HCT116 (cell line): Measurements from ENCODE around the gene ACADS. TPM values are rescaled to one million over a fixed set of nuclear protein-coding genes. Genes with fewer than 3 reads are reported as not detected.

Experiments used
- ATAC-seq: fragments of 200-7000 bp; cut with Tn5 transposase; 2 replicates; pipeline ENCODE4 v1.9.1; 2020; ENCODE audit warnings: mild to moderate bottlenecking, moderate library complexity
- BruUV-seq: library from RNA; stranded (reverse); fragments of 400-500 nt; replicated peaks from 2 replicates; lab custom pipeline; 2021; lab: Mats Ljungman, UMichigan
- CTCF ChIA-PET: fragments of 300-600 bp; sonication (Branson Sonifier 250); formaldehyde crosslinking; loops from one replicate; lab custom pipeline; 2021; ENCODE audit warnings: antibody characterized with exemption; lab: Charles Lee
- POLR2A ChIA-PET: fragments of 300-600, 350-600 bp; sonication (Branson Sonifier 250); formaldehyde crosslinking; loops from one replicate; lab custom pipeline; 2021; ENCODE audit warnings: antibody characterized with exemption; lab: Charles Lee
- RAD21 ChIA-PET, 2 experiments: fragments of 300-600 bp; sonication (Branson Sonifier 250); formaldehyde crosslinking; loops; one replicate each; lab custom pipeline; 2023; ENCODE audit warnings: low total read pairs in 2 of 2; ENCODE audit not compliant: uncharacterized antibody in 2 of 2, unreplicated experiment in 2 of 2, low non-redundant PET in 1 of 2; lab: Charles Lee
- DNase-seq: peaks from one replicate; pipeline ENCODE4 v3.0.0-alpha.2; 2010; ENCODE audit warnings: low read depth, low spot score
- H2AFZ ChIP-seq: fragments of 200-600 bp; shearing (Covaris generic), sonication (generic); 2 replicates; pipeline ENCODE4 v1.6.1; 2017; ENCODE audit warnings: low read depth, mixed run types, mixed read lengths, antibody characterized with exemption, low read length; ENCODE audit not compliant: poor library complexity, severe bottlenecking
- H3K27ac ChIP-seq: 2 replicates; pipeline ENCODE4 v1.5.1; 2012; ENCODE audit warnings: low read depth, low read length
- H3K27me3 ChIP-seq: fragments of 200-600 bp; sonication (generic); 2 replicates; pipeline ENCODE4 v1.6.1; 2016; ENCODE audit warnings: mixed run types, low read length, mixed read lengths; ENCODE audit not compliant: insufficient read depth
- H3K36me3 ChIP-seq, 2 experiments: fragments of 200-500 bp in 1 of 2; fragments of 200-600 bp in 1 of 2; sonication (Bioruptor generic) in 1 of 2; sonication (generic) in 1 of 2; 2 replicates each; pipeline versions ENCODE4 v1.5.1 to v1.6.1; 2014 to 2016; ENCODE audit warnings: low read length in 2 of 2, inconsistent platforms in 1 of 2, mixed read lengths in 1 of 2, mixed run types in 1 of 2; ENCODE audit not compliant: insufficient read depth in 2 of 2, control insufficient read depth in 1 of 2
- H3K4me1 ChIP-seq, 2 experiments: fragments of 200-600 bp in 1 of 2; sonication (generic) in 1 of 2; 2 replicates each; pipeline versions ENCODE4 v1.5.1 to v1.6.1; 2012 to 2017; ENCODE audit warnings: low read length in 2 of 2, inconsistent platforms in 1 of 2, mild to moderate bottlenecking in 1 of 2, mixed read lengths in 1 of 2, mixed run types in 1 of 2, moderate library complexity in 1 of 2; ENCODE audit not compliant: insufficient read depth in 2 of 2, control insufficient read depth in 1 of 2
- H3K4me2 ChIP-seq: fragments of 200-600 bp; sonication (generic); 2 replicates; pipeline ENCODE4 v1.6.1; 2017; ENCODE audit warnings: mixed run types, low read length, mixed read lengths
- H3K4me3 ChIP-seq, 2 experiments: fragments of 200-600 bp in 1 of 2; sonication (generic) in 1 of 2; replicated peaks in 1 of 2; 2 replicates each; pipeline ENCODE4 v1.5.1; 2011 to 2016; ENCODE audit warnings: low read length in 2 of 2, control low read depth in 1 of 2, low read depth in 1 of 2, mild to moderate bottlenecking in 1 of 2, mixed read lengths in 1 of 2, mixed run types in 1 of 2
- H3K79me2 ChIP-seq: fragments of 200-600 bp; sonication (generic); 2 replicates; pipeline ENCODE4 v1.6.1; 2017; ENCODE audit warnings: mild to moderate bottlenecking, mixed run types, low read length, moderate library complexity, mixed read lengths; ENCODE audit not compliant: insufficient read depth
- H3K9ac ChIP-seq: fragments of 200-600 bp; sonication (generic); 2 replicates; pipeline ENCODE4 v1.6.1; 2016; ENCODE audit warnings: low read length, mixed read lengths
- H3K9me2 ChIP-seq: fragments of 200-600 bp; sonication (generic), shearing (Covaris generic); 2 replicates; pipeline ENCODE4 v1.6.1; 2017; ENCODE audit warnings: mixed run types, mild to moderate bottlenecking, moderate library complexity; ENCODE audit not compliant: insufficient read depth
- H3K9me3 ChIP-seq, 2 experiments: fragments of 200-500 bp in 1 of 2; fragments of 200-600 bp in 1 of 2; sonication (Bioruptor generic) in 1 of 2; sonication (generic) in 1 of 2; 2 replicates each; pipeline ENCODE4 v1.6.1; 2014 to 2017; ENCODE audit warnings: low read length in 2 of 2, mixed read lengths in 2 of 2, inconsistent platforms in 1 of 2, low read depth in 1 of 2, mild to moderate bottlenecking in 1 of 2, mixed run types in 1 of 2, moderate library complexity in 1 of 2; ENCODE audit not compliant: control insufficient read depth in 1 of 2, insufficient read depth in 1 of 2
- H4K20me1 ChIP-seq: fragments of 200-600 bp; sonication (generic), shearing (Covaris generic); 2 replicates; pipeline ENCODE4 v1.6.1; 2017; ENCODE audit warnings: mixed run types, mild to moderate bottlenecking, moderate library complexity; ENCODE audit not compliant: insufficient read depth
- CBX3 ChIP-seq: IDR thresholded peaks from 2 replicates; pipeline ENCODE4 v1.6.1; 2012; ENCODE audit warnings: low read depth
- CEBPB ChIP-seq: IDR thresholded peaks from 2 replicates; pipeline ENCODE4 v1.6.1; 2012; ENCODE audit warnings: low read depth
- EGR1 ChIP-seq: IDR thresholded peaks from 2 replicates; pipeline ENCODE4 v1.6.1; 2012; ENCODE audit warnings: low read depth
- ELF1 ChIP-seq: IDR thresholded peaks from 2 replicates; pipeline ENCODE4 v1.6.1; 2012; ENCODE audit warnings: low read depth, borderline replicate concordance
- EZH2phosphoT487 ChIP-seq: fragments of 200-600 bp; IDR thresholded peaks from 2 replicates; pipeline ENCODE4 v1.6.1; 2018; ENCODE audit warnings: antibody characterized with exemption, borderline replicate concordance
- FOSL1 ChIP-seq: IDR thresholded peaks from 2 replicates; pipeline ENCODE4 v1.6.1; 2012; ENCODE audit warnings: low read depth
- RAD21 ChIP-seq: IDR thresholded peaks from 2 replicates; pipeline ENCODE4 v1.6.1; 2012; ENCODE audit warnings: low read depth, mild to moderate bottlenecking
- REST ChIP-seq: IDR thresholded peaks from 2 replicates; pipeline ENCODE4 v1.6.1; 2012; ENCODE audit warnings: low read depth
- SIN3A ChIP-seq: IDR thresholded peaks from 2 replicates; pipeline ENCODE4 v1.6.1; 2012; ENCODE audit warnings: low read depth
- SRF ChIP-seq: IDR thresholded peaks from 2 replicates; pipeline ENCODE4 v1.6.1; 2012; ENCODE audit warnings: low read depth
- TCF7L2 ChIP-seq: IDR thresholded peaks from 2 replicates; pipeline ENCODE4 v1.7.0; 2011; ENCODE audit warnings: borderline replicate concordance, inconsistent platforms; ENCODE audit not compliant: insufficient read depth, insufficient read length; ENCODE audit errors: extremely low read depth
- intact Hi-C: fragments of 100-400 bp; cut with micrococcal nuclease; formaldehyde crosslinking; loops from 2 replicates; pipeline ENCODE4 v1.10.0; 2022
- total RNA-seq: library from RNA; stranded (reverse); gene quantifications from one replicate; pipeline ENCODE4 v1.2.1, GENCODE V29; 2021; ENCODE audit not compliant: unreplicated experiment
- TF ChIP-seq, protein P1 (sequence below): IDR thresholded peaks from 2 replicates; pipeline ENCODE4 v1.6.1; 2012
- TF ChIP-seq, protein P2 (sequence below), 3 experiments: fragments of 200-600 bp in 1 of 3; sonication (generic) in 1 of 3; IDR thresholded peaks in 2 of 3; conservative IDR thresholded peaks in 1 of 3; 2 replicates each; pipeline ENCODE4 v1.5.1; 2012 to 2017; ENCODE audit warnings: low read depth in 2 of 3, low read length in 2 of 3, antibody characterized with exemption in 1 of 3, borderline replicate concordance in 1 of 3, control low read depth in 1 of 3, mild to moderate bottlenecking in 1 of 3, mixed read lengths in 1 of 3, mixed run types in 1 of 3, moderate library complexity in 1 of 3; ENCODE audit not compliant: insufficient read depth in 1 of 3
- TF ChIP-seq, protein P3 (sequence below): IDR thresholded peaks from 2 replicates; pipeline ENCODE4 v1.6.1; 2012

ACADS gene
- total RNA-seq, 1 experiment from 2014 or later = 21.4 TPM

- no peak for TF ChIP-seq REST
- TF ChIP-seq RAD21 = no peak
- no peak for TF ChIP-seq SRF
- TF ChIP-seq EZH2phosphoT487 = no peak
- TF ChIP-seq, all 23 proteins: peak for 0
These were observed 14.4 kb downstream of the ACADS start (continued) for GRCh38 chr12:120739821-120740613.

DNA sequence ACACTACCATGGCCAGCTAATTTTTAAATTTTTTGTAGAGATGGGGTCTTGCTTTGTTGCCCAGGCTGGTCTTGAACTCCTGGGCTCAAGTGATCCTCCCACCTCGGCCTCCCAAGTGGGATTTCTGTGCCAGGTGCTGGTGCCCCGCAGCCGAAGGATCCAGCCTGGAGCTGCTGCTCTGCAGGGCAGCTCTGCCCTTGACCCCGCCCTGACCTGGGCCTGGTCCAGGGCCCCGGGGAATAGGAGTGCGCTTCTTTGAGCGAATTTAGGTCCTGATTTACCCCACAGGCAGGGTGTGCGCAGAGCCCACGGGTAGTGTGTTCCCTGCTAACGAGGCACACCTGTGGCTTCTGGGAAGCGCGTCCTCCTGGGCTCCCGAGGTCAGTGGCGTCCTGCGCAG, 15.2 kb downstream of the ACADS start:
- no peak for ATAC-seq
- ChIA-PET RAD21 (no interaction called here), POLR2A (no interaction called here), CTCF (no interaction called here)
- Histone ChIP-seq H3K4me1 (no peaks in the 10 kb centered on the region), H3K27me3 (no peaks in the 10 kb centered on the region), H2AFZ (no peak overlapping the region), H4K20me1 (no peaks in the 10 kb centered on the region), H3K9me3 (no peaks in the 10 kb centered on the region), H3K4me2 (no peak overlapping the region), H3K79me2 (no peaks in the 10 kb centered on the region), H3K27ac (no peak overlapping the region), H3K36me3 (no peaks in the 10 kb centered on the region), H3K4me3 (no peak overlapping the region), H3K9ac (no peak overlapping the region), H3K9me2 (no peaks in the 10 kb centered on the region)
- intact Hi-C loops = no loop called here
- TF ChIP-seq RAD21 (no peak), TCF7L2 (no peak), EZH2phosphoT487 (no peak), CBX3 (no peak), REST (no peak), EGR1 (no peak), CEBPB (no peak), SIN3A (no peak), FOSL1 (no peak), ELF1 (no peak)
- TF ChIP-seq, protein P1, sequence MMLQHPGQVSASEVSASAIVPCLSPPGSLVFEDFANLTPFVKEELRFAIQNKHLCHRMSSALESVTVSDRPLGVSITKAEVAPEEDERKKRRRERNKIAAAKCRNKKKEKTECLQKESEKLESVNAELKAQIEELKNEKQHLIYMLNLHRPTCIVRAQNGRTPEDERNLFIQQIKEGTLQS = no peak
- TF ChIP-seq, protein P2, sequence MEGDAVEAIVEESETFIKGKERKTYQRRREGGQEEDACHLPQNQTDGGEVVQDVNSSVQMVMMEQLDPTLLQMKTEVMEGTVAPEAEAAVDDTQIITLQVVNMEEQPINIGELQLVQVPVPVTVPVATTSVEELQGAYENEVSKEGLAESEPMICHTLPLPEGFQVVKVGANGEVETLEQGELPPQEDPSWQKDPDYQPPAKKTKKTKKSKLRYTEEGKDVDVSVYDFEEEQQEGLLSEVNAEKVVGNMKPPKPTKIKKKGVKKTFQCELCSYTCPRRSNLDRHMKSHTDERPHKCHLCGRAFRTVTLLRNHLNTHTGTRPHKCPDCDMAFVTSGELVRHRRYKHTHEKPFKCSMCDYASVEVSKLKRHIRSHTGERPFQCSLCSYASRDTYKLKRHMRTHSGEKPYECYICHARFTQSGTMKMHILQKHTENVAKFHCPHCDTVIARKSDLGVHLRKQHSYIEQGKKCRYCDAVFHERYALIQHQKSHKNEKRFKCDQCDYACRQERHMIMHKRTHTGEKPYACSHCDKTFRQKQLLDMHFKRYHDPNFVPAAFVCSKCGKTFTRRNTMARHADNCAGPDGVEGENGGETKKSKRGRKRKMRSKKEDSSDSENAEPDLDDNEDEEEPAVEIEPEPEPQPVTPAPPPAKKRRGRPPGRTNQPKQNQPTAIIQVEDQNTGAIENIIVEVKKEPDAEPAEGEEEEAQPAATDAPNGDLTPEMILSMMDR (IDR thresholded peaks at IDR 0.05 in 2 of 3, conservative IDR thresholded peaks at IDR 0.05 in 1 of 3; ENCODE audit: borderline replicate concordance in 1 of 3, insufficient read depth in 1 of 3, low read depth in 2 of 3, low read length in 2 of 3) = no peak
- TF ChIP-seq, protein P3, sequence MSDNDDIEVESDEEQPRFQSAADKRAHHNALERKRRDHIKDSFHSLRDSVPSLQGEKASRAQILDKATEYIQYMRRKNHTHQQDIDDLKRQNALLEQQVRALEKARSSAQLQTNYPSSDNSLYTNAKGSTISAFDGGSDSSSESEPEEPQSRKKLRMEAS = no peak
- BruUV-seq = no TSS peak
- DNase-seq = no peak
